ENCODE measurements around the gene SPRED3.
"Not testable (repeated sequence)": the region's sequence is repeated elsewhere in the genome, so short reads cannot be mapped to it uniquely, and the experiment has no call there.

SPRED3 gene

DNA sequence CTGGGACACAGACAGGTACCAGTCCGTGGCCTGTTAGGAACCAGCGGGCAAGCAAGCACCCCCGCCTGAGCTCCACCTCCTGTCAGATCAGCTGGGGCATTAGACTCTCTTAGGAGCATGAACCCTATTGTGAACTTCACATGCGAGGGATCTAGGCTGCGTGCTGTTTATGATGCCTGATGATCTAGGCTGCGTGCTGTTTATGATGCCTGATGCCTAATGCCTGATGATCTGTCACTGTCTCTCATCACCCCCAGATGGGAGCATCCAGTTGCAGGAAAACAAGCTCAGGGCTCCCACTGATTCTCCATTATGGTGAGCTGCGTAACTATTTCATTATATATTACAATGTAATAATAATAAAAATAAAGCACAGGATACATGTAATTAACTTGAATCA is 33.9 kb downstream of the SPRED3 start:
- no peak for DNase-seq

DNA sequence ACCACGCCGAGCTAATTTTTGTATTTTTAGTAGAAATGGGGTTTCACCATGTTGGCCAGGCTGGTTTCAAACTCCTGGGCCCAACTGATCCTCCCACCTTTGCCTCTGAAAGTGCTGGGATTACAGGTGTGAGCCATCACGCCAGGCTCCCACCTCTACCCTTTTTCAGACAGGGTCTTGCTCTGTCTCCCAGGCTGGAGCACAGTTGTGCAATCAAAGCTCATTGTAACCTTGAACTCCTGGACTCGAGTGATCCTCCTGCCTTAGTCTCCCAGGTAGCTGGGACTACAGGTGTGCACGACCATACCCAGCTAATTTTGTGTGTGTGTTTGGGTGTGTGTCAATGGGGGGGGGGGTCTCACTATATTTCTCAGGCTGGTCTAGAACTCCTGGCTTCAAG is 35.8 kb downstream of the SPRED3 start:
- DNase-seq: no peak

DNA sequence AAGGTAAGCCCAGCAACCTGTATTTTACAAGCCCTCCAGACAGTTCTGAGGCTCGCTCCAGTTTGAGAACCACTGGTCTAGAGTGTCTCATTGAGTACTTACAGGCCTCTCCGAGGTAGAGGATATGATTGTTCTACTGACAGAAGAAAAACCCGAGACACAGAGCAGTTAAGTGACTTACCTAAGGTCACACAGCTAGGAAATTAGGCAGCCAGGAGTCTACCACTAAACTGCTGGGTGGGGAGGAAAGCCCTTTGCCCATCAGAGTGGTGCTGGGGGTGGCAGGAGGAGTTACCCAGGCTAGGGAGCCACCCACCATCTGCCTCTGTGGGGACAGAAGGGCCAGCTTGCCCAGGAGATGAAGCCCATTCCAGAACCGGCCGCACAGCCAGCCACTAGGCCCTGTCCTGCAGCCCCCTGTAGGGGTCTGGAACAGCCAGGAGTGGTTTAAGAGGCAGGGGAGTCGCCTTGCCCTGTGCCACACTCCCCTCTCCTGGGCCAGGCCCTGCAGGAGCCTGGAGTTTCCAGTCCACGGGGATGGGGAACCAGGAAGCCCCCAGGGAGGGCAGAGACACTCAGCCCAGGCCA is 36.8 kb downstream of the SPRED3 start:
- no peak for DNase-seq

DNA sequence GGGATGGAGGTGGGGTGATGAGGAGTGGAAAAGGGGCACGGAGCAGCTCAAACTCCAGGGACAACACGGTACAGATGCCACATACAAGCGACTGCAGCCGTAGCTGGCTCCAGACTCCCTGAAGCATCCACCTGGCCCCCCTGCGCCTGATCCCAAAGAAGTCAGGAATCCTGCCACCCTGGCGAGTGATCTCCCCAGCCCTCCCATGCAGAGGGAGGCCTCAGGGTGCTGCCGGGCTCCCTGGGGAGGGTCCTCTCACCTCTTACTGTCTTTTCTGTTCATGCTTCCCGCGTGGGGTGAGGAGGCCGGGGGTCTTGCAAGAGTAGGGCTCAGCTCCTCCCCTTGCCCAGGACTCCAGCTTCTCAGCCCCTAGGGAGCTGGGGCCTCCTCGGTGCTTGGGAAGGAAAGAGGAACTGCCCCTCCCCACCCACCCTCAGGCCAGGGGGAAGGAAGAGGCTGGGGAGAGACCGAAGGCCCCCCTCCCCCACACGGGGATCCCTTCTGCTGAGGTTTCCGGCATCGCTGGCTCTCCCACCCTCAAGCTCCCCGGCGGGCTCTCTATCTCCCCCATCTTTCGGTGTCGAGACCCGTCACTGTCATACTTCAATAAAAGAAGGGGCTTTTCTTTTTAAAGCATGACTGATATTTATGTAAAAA is 37.4 kb downstream of the SPRED3 start, which contains the start of gene RASGRP4:
Gene RASGRP4 (minus strand): TSS at position 410 of the 657 bp plus-strand sequence. CDS start 128 bp downstream, at position 282.
- DNase-seq: no peak

DNA sequence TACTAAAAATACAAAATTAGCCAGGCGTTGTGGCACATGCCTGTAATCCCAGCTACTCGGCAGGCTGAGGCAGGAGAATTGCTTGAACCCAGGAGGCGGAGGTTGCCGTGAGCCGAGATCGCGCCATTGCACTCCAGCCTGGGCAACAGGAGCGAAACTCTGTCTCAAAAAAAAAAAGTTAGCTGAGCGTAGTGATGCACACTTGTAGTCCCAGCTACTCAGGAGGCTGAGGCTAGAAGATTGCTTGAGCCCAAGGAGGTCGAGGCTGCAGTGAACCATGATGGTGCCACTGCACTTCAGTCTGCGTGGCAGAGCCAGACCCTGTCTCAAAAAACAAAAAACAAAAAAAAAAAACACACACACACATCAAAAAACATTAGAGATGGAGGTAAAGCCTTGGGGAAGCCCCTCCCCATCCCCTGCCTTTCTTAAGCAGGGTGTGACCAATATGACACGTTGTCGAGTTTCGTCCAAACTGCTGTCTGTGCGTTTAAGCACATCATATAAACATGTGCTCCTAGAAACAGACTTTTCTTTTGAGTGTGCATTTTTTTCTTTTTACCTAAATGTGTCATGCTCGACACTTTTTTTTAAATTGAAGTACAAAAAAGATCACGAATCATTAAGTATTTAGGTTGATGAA is 38.7 kb downstream of the SPRED3 start:
- DNase-seq: not testable (repeated sequence)

DNA sequence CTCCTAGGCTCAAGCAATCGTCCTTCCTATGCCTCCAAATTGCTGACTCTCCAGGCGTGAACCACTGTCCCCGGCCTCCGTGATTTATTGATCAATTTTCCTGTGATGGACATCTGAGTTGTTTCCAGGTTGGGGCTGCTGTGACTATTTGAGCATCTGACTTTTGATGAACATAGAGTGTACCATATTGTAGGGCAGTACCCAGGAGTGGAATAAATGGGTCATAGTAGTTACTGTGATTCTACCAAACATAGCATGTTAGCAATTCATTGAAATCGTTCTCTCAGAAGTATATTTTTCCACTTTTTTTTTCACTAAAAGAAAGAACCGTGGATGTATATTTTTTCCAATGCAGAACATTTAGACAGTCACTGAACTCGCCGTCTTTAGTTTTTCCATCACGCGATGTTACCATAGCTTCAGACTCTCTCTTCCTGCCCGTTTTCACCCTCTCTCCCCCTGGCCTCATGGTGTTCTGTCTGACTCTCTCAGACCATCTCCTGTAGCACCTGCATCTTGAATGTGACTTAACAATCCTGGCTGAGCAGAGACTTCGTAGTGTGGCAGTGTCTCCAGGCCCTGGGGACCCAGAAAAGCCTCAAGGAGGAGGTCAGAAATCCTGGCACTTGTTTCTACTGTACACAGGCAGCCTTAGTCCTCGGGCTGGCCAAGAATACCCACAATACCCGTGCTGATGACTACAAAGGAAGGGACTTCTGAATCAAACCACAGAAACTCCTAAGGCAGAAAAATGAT is 40.7 kb downstream of the SPRED3 start:
- DNase-seq: no peak

DNA sequence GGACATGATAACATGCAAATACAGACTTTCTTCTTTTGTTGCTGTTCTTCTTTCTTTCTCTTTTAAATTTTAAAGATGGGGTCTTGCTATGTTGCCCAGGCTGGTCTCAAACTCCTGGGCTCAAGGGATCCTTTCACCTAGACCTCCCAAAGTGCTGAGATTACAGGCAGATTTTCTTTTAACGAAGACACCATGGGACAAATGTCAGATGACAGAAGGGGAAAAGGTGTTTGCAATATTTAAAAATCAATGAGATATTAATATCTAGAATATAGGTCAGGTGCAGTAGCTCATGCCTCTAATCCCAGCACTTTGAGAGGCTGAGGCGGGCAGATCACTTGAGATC is 41.3 kb downstream of the SPRED3 start:
- no peak for DNase-seq

DNA sequence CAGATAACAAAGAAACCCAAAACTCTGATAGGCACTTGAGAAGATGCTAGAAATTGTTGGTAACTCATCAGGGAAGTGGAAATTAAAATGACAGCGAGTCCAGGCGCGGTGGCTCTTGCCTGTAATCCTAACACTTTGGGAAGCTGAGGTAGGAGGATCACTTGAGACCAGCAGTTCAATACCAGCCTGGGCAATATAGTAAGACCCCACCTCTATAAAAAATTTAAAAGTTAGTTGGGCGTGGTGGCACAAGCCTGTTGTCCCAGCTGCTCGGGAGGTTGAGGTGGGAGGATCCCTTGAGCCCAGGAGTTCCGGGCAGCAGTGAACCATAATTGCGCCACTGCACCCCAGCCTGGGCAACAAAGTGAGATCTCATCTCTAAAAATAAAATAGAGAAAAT is 42.4 kb downstream of the SPRED3 start:
- DNase-seq: no peak

DNA sequence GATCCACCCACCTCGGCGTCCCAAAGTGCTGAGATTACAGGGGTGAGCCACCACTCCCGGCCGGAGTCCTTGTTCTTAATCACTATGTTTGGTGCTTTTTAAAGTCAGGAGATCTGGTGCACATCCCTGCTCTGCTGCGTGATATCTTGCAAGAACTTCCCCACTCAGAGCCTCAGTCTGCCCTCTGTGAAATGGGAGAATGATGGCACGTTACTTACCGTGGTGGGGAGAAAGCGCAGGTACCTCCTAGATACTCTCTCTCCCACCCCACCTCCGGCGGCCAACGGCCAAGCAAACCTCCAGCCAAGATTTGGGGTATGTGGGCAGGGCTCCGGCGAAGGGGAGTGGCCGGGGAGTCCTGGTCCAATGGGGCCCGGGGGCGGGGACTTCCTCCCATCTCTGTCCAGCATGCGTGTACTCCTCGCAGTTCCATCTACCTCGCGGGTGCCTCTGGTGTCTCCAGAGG is 44.8 kb downstream of the SPRED3 start, which contains the start of gene RYR1:
Gene RYR1 (plus strand): TSS at position 424 of the 466 bp plus-strand sequence. CDS start 139 bp downstream, outside the sequence.
- DNase-seq: no peak

DNA sequence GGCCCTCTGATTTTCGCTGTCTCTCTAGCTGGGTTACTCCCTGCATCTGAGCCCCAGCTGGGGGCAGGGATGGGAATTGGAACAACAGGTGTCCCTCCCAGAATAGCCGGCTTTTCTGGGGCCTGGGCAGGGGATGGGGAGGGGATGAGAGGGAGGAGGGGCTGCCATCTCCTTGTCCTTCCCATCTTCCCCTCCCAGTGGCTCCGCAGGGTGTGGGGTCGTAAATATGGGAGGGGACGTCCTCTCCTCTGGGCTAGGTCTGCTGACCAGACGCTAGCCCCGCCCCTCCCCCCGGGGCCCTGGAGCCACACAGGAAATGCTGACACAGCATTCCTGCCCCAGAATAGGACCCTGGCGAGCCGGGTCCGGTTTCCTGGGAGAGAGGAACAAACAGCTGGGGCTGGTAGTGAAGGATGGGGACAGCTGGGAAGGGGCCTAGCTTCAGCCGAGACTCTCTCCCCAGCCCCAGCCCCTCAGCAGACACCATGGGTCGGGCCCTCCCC is 46.1 kb downstream of the SPRED3 start:
- DNase-seq: no peak

DNA sequence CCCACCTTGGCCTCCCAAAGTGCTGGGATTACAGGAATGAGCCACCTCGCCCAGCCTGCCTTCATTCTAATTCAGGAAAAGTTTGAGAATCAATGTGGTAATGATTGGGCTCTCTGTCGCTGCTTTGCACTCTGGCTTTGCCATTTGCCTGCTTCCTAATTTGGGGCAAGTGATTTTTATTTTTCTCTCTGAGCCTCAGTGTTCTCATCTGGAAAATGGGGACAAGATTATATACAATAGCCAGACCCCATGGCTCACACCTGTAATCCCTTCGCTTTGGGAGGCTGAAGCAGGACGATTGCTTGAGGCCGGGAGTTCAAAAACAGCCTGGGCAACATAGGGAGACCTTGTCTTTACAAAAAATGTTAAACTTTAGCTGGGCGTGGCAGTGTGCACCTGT is 48.8 kb downstream of the SPRED3 start:
- no peak for DNase-seq

DNA sequence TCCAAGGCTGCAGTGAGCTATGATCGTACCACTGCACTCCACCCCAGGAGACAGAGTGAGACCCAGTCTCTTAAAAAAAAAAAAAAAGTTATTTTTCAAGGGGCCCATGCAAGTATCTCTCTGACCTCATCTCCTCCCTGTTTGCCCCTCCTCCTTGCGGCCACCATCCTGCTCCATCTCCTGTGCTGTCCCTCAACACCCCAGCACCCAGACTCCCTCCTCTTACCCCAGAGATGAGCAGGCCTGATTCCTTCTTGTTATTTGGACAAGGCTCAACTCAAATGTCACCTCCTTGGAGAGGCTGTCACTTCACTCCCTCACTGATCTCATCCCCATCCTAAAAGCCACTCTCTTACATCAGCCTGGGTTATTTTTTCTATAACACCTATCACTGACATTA is 49.4 kb downstream of the SPRED3 start:
- no peak for DNase-seq

DNA sequence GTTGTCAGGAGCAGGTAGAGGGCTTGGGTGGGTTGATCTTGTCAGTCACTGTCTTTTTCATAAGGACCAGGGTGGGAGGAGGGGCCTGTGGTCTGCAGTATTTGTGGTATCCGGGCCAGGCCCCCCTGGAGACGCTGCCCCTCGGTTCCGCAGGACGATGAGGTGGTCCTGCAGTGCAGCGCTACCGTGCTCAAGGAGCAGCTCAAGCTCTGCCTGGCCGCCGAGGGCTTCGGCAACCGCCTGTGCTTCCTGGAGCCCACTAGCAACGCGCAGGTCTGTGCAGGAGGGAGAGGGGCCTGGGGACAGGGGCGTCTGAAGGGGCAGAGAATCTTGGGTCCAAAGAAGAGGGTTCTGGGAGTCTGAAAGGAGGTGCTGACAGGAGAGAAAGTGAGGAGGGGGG is 52.1 kb downstream of the SPRED3 start:
- DNase-seq: no peak

DNA sequence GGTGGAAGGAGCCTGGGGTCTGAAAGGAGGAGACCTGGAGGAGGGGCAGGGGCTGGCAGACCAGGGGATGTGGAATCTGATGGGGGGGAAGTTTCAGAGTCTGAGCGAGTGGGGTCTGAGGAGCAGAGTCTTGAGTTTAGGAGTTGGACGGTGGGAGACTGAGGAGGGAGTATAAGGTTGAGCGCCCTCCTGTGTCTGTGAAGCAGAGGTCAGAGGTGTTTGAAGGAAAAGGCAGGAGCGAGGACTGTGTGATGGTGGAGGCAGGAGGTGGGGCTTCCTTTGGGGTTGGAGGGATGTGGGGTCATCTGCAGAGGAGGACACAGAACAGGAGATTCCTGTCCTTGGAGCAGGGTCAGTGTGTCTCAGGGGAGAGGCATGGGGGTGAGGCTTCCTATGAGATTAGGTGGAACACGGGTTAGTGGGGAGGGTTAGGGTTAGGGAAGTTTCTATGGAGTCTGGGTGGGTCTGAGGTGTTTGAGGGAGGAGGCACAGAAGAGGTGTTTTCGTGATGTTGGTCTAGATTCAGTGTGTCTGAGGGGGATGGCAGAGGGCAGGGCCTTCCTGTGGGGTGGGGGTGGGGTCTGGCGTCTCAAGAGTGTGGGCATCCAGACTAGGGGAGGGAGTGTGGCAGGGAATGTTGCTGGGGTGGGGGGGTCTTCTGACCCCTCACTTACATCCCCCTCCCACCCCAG is 53.3 kb downstream of the SPRED3 start:
- DNase-seq: no peak

DNA sequence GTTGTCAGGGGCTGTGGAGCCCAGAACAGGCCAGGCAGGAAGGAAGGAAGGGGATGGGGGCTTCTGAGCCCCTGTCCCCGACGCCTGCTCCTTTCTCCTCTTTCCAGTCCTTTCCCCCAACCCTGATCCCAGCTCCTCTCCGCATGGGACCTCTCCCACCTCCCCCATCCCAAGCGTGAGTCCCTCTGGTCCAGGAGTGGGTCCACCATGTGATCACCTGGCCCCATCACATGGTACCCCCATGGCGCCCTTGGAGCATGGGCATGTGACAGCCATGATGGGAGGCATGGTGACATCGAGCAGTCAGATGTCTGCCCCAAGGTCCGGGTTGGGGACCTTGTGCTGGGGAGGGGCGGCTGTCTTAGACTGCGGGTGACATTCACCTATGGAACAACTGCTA is 54.2 kb downstream of the SPRED3 start:
- DNase-seq: no peak

DNA sequence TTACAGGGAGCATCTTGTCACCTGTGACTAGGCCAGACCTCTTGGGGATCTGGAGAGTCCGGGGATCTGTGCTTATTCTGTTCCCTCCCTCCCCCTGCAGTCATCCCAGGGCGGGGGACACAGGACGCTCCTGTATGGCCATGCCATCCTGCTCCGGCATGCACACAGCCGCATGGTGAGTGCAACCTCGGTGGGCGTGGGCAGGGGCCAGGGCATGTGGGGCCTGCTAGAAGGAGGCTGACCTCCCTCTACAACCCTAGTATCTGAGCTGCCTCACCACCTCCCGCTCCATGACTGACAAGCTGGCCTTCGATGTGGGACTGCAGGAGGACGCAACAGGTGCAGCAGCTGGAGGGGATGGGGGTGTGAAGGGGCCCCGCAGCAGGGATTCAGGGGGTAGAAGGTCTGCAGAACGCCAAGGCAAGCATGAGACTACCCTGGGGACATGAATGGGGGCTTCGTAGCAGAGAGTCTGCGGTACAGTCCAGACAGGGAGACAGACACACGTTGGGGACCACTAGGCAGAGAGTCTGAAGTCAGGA is 55.0 kb downstream of the SPRED3 start:
- no peak for DNase-seq

DNA sequence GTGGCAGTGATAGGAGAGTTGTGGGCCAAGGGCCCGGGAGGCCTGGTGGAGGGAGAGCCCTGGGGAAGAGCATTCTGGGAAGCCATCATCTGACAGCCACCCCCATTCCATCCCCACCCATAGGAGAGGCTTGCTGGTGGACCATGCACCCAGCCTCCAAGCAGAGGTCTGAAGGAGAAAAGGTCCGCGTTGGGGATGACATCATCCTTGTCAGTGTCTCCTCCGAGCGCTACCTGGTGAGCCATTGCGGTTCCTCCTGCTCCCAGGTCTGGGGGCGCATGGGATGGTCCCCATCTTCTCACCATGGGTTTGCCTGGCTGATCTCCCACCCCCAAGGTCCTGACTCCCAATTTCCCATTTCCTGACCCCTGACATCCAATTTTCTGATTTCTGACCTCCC is 55.5 kb downstream of the SPRED3 start:
- no peak for DNase-seq

DNA sequence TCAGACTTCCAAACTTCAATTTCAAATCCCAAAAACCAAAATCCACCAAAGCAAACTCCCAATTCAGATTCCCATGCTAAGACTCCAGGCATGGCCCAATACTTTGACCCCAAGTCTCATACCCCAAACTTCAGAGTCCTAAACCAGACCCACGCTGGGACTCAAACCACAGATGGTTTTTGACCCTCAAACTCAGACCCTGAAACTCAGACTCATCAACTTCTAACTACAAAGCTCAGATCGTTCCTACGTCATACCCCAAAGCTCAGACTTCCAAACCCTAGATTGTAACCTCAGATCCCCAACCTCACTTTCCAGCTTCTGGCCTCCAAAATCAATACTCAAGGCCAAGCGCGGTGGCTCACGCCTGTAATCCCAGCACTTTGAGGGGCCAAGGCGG is 56.9 kb downstream of the SPRED3 start:
- DNase-seq: no peak

DNA sequence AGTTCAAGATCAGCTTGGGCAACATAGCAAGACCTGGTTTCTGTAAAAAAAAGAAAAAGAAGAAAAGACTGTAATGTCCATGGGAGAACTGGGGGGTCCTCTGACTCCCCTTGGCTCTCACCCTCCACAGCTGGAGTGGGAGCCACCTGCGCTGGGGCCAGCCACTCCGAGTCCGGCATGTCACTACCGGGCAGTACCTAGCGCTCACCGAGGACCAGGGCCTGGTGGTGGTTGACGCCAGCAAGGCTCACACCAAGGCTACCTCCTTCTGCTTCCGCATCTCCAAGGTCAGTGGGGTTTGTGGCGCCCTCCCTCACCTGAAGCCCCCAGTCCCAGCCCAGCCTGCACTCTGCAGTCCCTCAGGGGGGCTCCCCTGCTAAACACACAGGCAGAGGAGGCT is 59.7 kb downstream of the SPRED3 start:
- DNase-seq: no peak
